NCI-H1436 (cell line): Measurements from ENCODE around the gene ENAM.

Source experiments
- DNase-seq: peaks from one replicate; lab custom pipeline; 2025; lab: John Stamatoyannopoulos, UW

Gene ENAM

GRCh38 chr4:70628444-70628843 is at the start of gene ENAM:
ENAM (plus strand) TSS chr4:70628744; CDS start chr4:70629501, 757 bp downstream.
- no peak for DNase-seq

DNA sequence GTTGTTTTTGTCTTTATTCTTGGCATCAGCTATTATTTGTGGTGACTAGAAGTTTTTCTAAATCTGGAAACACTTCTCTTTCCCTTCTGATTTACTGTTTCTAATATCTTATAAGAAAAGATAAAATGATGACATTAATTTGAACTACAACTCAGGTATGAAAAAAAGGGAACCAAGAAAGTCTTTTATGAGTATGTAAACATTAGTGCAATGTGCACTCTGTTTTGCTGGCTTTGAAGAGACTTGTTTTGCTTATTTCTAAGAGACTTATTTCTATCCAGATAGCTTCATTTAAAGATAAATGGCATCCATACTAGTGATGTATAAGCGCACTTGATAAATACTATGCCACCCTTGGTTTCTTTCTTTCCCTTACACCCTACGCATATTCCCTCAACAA is 46.6 kb upstream of the ENAM start:
- no peak for DNase-seq

- no peak for DNase-seq
Measured at GRCh38 chr4:70583952-70584834, 44.4 kb upstream of the ENAM start.

GRCh38 chr4:70586841-70587240 is 41.7 kb upstream of the ENAM start:
- no peak for DNase-seq

DNA sequence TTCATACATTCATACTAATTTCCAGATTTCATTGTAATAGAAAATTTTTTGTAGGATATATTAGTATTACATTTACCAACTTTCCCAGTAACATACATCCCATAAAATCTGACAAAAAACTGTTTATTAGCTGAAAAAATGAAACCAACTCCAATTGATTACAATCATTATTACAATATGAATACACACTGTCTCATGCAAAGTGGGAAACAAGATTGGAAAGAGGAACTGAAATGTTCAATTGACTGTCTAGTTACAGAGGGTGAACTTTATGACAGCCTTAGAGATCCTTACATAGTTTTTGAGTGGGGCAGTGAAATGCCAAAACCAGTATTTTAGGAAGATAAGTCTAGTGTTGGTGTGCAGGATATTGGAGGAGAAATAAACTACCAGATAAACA is 38.8 kb upstream of the ENAM start:
- DNase-seq, result no peak

DNA sequence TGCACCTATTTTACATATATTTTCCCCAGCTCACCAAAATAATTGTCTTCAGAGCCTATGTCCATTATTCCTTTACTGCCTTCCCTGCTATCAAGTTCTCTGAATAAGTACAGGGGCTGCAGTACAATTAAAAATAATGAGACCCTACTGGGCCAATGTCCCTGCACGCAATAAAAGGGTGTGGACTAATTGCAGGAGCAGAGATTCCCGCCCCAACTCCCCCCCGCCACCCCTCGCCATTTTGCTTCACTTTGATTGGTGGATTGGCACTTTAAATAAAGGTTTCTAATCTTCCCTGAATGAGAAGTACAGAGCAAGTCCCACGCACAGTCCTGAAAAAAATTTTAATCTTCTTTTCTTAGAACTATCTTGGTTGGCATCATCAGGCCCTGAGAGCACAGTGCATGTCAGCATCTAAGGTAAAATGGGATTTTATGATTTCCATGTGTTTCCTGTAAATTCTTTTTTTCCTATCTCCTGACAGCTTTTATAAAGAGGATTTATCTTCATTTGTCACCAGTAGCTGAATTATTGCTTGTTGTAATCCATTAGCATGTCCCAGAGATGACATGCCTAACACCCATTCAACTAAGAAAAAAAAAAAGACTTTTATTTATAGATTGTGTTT is 36.5 kb upstream of the ENAM start, which contains the start of gene AMBN:
TSS of gene AMBN (plus strand) at position 302 of the 628 bp plus-strand sequence. CDS start at position 405, 103 bp downstream.
- DNase-seq, result no peak

DNA sequence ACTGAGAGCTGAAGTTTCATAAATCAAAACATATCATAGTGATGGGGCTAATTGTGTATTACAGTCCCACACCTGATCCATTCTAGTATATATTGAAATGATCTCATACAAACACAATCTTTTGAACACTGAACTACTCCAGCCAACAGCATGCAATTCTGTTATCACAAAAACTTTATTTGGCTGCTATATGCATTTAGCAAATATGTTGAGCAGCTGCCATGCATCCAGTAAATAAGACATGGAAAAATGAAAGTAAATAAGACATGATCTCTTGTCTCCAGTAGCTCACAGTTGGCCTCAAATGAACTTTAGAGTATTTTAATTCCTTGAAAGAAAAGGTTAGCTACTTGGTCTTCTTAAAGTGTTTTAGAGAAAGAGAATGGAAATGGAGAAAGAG is 34.3 kb upstream of the ENAM start:
- DNase-seq, result no peak

GRCh38 chr4:70600305-70600704 is 28.2 kb upstream of the ENAM start:
- DNase-seq, result no peak

- no peak for DNase-seq
Measured at GRCh38 chr4:70600977-70601376, 27.6 kb upstream of the ENAM start.

DNA sequence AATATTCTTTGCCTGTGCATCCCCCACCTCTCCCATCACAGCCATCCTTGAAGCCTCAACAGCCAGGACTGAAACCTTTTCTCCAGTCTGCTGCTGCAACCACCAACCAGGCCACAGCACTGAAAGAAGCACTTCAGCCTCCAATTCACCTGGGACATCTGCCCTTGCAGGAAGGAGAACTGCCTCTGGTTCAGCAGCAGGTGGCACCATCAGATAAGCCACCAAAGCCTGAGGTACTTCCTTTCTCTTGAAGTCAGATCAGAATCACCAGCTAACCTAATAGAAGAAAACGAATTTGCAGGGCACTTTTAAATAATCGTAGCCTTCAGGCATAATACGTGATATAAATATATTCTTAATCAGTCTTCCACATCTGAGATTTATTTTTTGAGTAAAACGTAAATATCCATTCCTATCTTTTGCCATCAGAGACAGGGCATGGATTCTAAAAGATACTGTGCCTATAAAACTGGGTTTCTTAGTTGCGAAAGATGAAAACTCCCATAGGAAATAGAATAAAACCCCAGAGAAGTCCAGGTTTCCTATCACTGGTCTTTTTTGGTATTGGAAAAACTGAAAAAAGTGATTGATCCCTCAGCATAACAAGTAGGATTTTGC is 27.0 kb upstream of the ENAM start:
- DNase-seq, result peak; percentile 84

GRCh38 chr4:70603856-70604255 is 24.7 kb upstream of the ENAM start:
- DNase-seq, result no peak

DNA sequence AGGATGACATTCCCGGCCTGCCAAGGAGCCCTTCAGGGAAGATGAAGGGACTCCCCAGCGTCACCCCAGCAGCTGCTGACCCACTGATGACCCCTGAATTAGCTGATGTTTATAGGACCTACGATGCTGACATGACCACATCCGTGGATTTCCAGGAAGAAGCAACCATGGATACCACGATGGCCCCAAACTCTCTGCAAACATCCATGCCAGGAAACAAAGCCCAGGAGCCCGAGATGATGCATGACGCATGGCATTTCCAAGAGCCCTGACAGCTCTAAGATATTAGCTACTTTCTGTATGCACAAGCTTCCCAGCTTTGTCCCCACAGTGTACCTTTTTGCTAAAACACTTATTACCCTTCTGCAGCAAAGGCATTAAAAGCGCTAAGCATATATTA is 22.1 kb upstream of the ENAM start:
- no peak for DNase-seq

- no peak for DNase-seq
Measured at GRCh38 chr4:70607334-70607853, 21.1 kb upstream of the ENAM start.

DNA sequence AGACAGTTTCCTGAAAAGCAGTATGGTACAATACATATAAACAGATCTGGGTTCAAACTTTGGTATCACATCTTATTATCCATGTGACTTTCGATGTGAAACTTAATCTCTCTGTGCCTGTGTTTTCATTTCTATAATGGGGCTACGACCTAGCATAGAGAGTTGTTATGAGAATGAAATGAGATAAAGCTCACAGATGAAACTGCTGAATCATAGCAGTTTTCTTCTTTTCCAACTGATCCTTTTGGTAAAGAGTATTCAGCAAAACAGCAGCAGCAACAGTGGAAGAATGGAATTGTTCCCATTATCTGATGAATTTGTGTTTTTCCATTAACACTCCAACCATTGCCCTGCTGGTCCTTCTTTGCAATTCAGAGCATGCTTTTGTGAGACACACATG is 20.2 kb upstream of the ENAM start:
- no peak for DNase-seq

DNA sequence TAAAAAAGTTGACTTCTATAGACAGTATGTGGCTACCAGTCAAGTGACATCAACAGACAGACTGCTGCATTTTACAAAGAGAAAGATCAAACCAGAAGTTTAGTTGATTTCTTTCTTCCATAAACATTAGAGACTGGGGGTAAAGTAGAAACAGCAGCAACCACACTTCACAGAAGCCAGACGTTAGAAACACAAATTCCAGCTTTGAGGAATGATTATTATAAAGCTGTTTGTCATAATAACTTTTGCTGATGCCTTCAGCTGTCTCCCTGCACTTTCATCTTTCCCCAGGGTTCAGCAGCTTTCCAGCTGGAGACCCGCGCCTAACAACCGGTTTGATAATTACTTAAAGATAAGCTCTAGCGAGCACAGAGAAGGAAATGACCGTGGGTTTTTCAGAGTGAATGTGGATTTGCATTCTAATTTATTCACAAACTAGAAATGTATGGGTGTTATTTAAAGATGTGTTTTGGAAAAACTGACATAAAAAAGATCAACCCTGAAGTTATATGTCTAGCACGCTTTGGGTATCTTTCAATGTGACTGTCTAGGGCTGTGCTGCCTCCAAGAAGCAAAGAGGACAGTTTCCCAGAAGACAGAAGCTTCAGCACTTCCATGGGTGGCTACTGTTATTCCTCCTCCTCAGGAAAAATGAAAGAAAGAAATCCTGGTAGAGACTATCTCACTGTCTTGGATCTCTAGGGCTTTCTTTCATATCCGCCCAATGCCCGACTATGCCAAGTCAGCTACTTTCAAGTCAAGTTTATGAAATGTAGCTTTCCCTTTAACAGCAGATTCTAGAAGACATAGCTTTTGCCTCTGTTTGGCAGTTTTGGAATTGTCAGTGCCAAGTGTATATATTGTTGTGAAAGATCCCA is 15.0 kb upstream of the ENAM start:
- DNase-seq, result no peak

- DNase-seq, result no peak
Measured at GRCh38 chr4:70614184-70614555, 14.4 kb upstream of the ENAM start.

DNA sequence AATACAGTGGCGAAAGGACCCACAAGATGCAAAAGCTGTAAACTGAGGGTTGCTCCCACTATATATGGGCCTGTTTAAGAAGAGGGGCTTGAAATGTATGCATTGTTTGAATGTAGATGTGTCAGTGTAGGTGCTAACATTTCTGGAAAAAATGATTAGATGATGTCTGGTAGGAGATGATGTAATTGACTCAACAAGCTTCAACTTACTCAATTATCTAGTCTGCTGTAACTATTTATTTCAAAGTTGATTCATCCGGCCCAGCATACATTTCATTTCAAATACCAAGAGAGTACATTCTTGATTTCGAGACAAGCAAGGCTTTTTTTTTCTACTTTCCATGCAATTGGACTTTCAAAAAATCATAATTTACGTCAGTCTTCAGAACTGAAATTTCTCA is 9.3 kb upstream of the ENAM start:
- no peak for DNase-seq

- no peak for DNase-seq
Measured at GRCh38 chr4:70619778-70620177, 8.8 kb upstream of the ENAM start.

DNA sequence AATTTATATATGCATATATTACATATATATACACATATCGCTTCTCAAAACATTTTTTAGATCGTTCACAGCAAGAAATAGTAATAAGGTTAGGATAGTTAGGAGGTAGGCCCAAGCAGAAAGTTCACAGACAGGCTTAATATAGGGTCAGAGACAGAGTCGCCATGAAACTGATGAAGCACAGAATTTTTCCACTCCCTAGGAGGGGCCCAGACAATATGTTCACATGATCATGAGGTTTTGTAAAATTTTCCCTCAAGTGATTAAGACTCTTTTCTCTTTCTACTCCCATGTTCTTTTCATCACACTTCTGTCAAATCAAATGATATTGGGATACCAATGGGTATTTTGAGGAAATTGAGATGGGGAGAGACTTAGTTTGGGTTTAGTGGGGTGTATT is 5.2 kb upstream of the ENAM start:
- no peak for DNase-seq

GRCh38 chr4:70624226-70624793 is 4.2 kb upstream of the ENAM start:
- no peak for DNase-seq

DNA sequence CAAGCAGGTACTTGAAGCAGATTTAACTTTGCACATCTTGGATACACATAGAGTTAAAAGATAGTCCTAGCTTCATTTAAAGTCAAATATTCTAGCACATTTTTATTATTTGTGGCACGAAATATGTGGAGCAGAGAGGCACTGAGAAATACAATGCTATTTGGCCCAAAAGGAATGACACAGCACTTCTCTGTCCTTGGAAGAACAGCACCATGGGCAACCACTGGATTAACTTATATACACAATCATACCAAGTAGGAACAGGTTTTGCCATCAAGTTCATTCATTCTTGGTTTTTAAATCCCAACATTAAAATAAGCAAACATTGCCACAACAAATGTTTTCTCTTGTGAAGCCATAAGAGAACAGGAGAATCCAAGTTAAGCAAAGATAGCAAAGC is 924 bp upstream of the ENAM start:
- DNase-seq, result no peak
